ENCODE data around the gene WDR87. TPM values are rescaled to one million over a fixed set of nuclear protein-coding genes. Genes with fewer than 3 reads are reported as not detected.

Gene WDR87
- total and polyA plus RNA-seq, 2 donors from 2014 or later: not detected

- H3K27ac ChIP-seq (ENCODE audit: low read depth in 2 of 2, low read length in 2 of 2): peak overlapping the region; percentile 76 to 86
- no peaks in the 10 kb centered on the region for H3K27me3 ChIP-seq (ENCODE audit: control insufficient read depth, insufficient read depth, low read length)
- FAIRE-seq (no peak), DNase-seq (peak in 2 of 5 donors; percentile 60 to 73)
- H3K4me3 ChIP-seq (ENCODE audit: low read length in 3 of 3): peak overlapping the region in 2 of 3 donors; percentile 58
- H3K9me3 ChIP-seq (ENCODE audit: control insufficient read depth in 2 of 3, insufficient read depth in 1 of 3, low read length in 3 of 3): peaks cover 0 to 9% (median 0%) of the 10 kb centered on the region in 3 donors
- intact Hi-C loops (cut with DNase I): no loop called here
- TF ChIP-seq CTCF (IDR thresholded peaks at IDR 0.05; ENCODE audit: borderline replicate concordance, extremely low read depth, insufficient read depth): no peak
- peak overlapping the region in 1 of 3 donors; percentile 78 for H3K9ac ChIP-seq (ENCODE audit: low read length in 3 of 3)
- H3K36me3 ChIP-seq (ENCODE audit: control insufficient read depth in 2 of 3, insufficient read depth in 3 of 3, low read length in 3 of 3): no peaks in the 10 kb centered on the region
- peaks cover 3 to 36% (median 21%) of the 10 kb centered on the region in 3 donors for H3K4me1 ChIP-seq (ENCODE audit: control insufficient read depth in 2 of 3, insufficient read depth in 2 of 3, low read depth in 1 of 3, low read length in 3 of 3)
Measured at GRCh38 chr19:37932985-37933936, 26.9 kb upstream of the WDR87 start.

GRCh38 chr19:37931881-37932655 lies 25.7 kb upstream of the WDR87 start:
- no peaks in the 10 kb centered on the region for H3K27me3 ChIP-seq (ENCODE audit: control insufficient read depth, insufficient read depth, low read length)
- peaks cover 3 to 36% (median 21%) of the 10 kb centered on the region in 3 donors for H3K4me1 ChIP-seq (ENCODE audit: control insufficient read depth in 2 of 3, insufficient read depth in 2 of 3, low read depth in 1 of 3, low read length in 3 of 3)
- peak overlapping the region; percentile 3 to 78 (median 27) for H3K9ac ChIP-seq (ENCODE audit: low read length in 3 of 3)
- TF ChIP-seq CTCF (IDR thresholded peaks at IDR 0.05; ENCODE audit: borderline replicate concordance, extremely low read depth, insufficient read depth): no peak
- H3K9me3 ChIP-seq (ENCODE audit: control insufficient read depth in 2 of 3, insufficient read depth in 1 of 3, low read length in 3 of 3): peaks cover 0 to 9% (median 0%) of the 10 kb centered on the region in 3 donors
- DNase-seq (peak; percentile 84 to 95 (median 95)), FAIRE-seq (no peak)
- peak overlapping the region; percentile 76 to 86 for H3K27ac ChIP-seq (ENCODE audit: low read depth in 2 of 2, low read length in 2 of 2)
- H3K36me3 ChIP-seq (ENCODE audit: control insufficient read depth in 2 of 3, insufficient read depth in 3 of 3, low read length in 3 of 3): no peaks in the 10 kb centered on the region
- intact Hi-C loops (cut with DNase I): no loop called here
- H3K4me3 ChIP-seq (ENCODE audit: low read length in 3 of 3): peak overlapping the region; percentile 21 to 58 (median 58)

GRCh38 chr19:37930416-37930815 lies 24.0 kb upstream of the WDR87 start:
- no peak for TF ChIP-seq CTCF (IDR thresholded peaks at IDR 0.05; ENCODE audit: borderline replicate concordance, extremely low read depth, insufficient read depth)
- DNase-seq: no peak
- no peak for FAIRE-seq
- intact Hi-C loops (cut with DNase I): no loop called here
- no peaks in the 10 kb centered on the region for H3K27me3 ChIP-seq (ENCODE audit: control insufficient read depth, insufficient read depth, low read length)
- H3K4me1 ChIP-seq (ENCODE audit: control insufficient read depth in 2 of 3, insufficient read depth in 2 of 3, low read depth in 1 of 3, low read length in 3 of 3): peaks cover 3 to 36% (median 21%) of the 10 kb centered on the region in 3 donors
- no peak overlapping the region for H3K4me3 ChIP-seq (ENCODE audit: low read length in 3 of 3)
- H3K36me3 ChIP-seq (ENCODE audit: control insufficient read depth in 2 of 3, insufficient read depth in 3 of 3, low read length in 3 of 3): no peaks in the 10 kb centered on the region
- peaks cover 0 to 3% (median 0%) of the 10 kb centered on the region in 3 donors for H3K9me3 ChIP-seq (ENCODE audit: control insufficient read depth in 2 of 3, insufficient read depth in 1 of 3, low read length in 3 of 3)
- H3K27ac ChIP-seq (ENCODE audit: low read depth in 2 of 2, low read length in 2 of 2): peak overlapping the region in 1 of 2 donors; percentile 51
- no peak overlapping the region for H3K9ac ChIP-seq (ENCODE audit: low read length in 3 of 3)

Data from kidney (tissue), 14 donors.